HL-60 (cell line): ENCODE data around the gene RIBC1.

Experiments used
- DNase-seq, 2 experiments: peaks; one replicate each; pipeline ENCODE4 v3.0.0-alpha.2; 2010 to 2020; ENCODE audit warnings: low read depth in 1 of 2, low spot score in 1 of 2
- H3K27ac ChIP-seq: fragments of 250-450 bp; sonication (Bioruptor Pico); replicated peaks from 2 replicates; pipeline ENCODE4 v1.5.1; 2020; ENCODE audit warnings: mild to moderate bottlenecking, moderate library complexity
- H3K27me3 ChIP-seq: fragments of 250-450 bp; sonication (Bioruptor Pico); 2 replicates; pipeline ENCODE4 v1.5.1; 2021; ENCODE audit warnings: mild to moderate bottlenecking, moderate library complexity; ENCODE audit not compliant: insufficient read depth, poor library complexity, severe bottlenecking
- H3K4me3 ChIP-seq: replicated peaks from 2 replicates; pipeline ENCODE4 v1.5.1; 2011; ENCODE audit warnings: mild to moderate bottlenecking, control low read depth, low read length; ENCODE audit not compliant: insufficient read depth
- CTCF ChIP-seq: IDR thresholded peaks from one replicate; pipeline ENCODE4 v1.5.1; 2011; ENCODE audit warnings: low read length, control low read depth, inconsistent platforms; ENCODE audit not compliant: insufficient read depth
- GABPA ChIP-seq: IDR thresholded peaks from 2 replicates; pipeline ENCODE4 v1.6.1; 2012; ENCODE audit warnings: low read depth
- POLR2AphosphoS5 ChIP-seq: IDR thresholded peaks from 2 replicates; pipeline ENCODE4 v1.6.1; 2012; ENCODE audit warnings: low read depth
- REST ChIP-seq: IDR thresholded peaks from 2 replicates; pipeline ENCODE4 v1.6.1; 2012; ENCODE audit warnings: low read depth; ENCODE audit not compliant: insufficient replicate concordance
- SPI1 ChIP-seq: IDR thresholded peaks from 2 replicates; pipeline ENCODE4 v1.6.1; 2012; ENCODE audit warnings: low read depth, mild to moderate bottlenecking, borderline replicate concordance

RIBC1 gene

GRCh38 chrX:53374923-53375322 lies 47.8 kb upstream of the RIBC1 start:
- H3K27ac ChIP-seq = peak overlapping the region; percentile 34; the same call in 1 of the 2 replicates
- TF ChIP-seq POLR2AphosphoS5 (no peak), REST (no peak), CTCF (no peak), SPI1 (no peak), GABPA (no peak)
- no peak for DNase-seq
- no peak overlapping the region for H3K4me3 ChIP-seq
- H3K27me3 ChIP-seq = no peaks in the 10 kb centered on the region

- H3K4me3 ChIP-seq = no peak overlapping the region
- H3K27me3 ChIP-seq = no peaks in the 10 kb centered on the region
- DNase-seq = no peak
- TF ChIP-seq GABPA (no peak), POLR2AphosphoS5 (no peak), SPI1 (no peak), CTCF (no peak), REST (no peak)
- H3K27ac ChIP-seq = no peak overlapping the region
Observed at GRCh38 chrX:53376888-53377287, 45.8 kb upstream of the RIBC1 start.

GRCh38 chrX:53377464-53377863 lies 45.2 kb upstream of the RIBC1 start:
- TF ChIP-seq GABPA = no peak
- TF ChIP-seq SPI1 = no peak
- no peak for TF ChIP-seq REST
- TF ChIP-seq POLR2AphosphoS5 = no peak
- no peak for TF ChIP-seq CTCF
- Histone ChIP-seq H3K27me3 (no peaks in the 10 kb centered on the region), H3K27ac (no peak overlapping the region), H3K4me3 (no peak overlapping the region)
- no peak for DNase-seq
